Heart left ventricle (tissue), 16 donors: ENCODE results near the gene TMC5. TPM values are rescaled to one million over a fixed set of nuclear protein-coding genes. Genes with fewer than 3 reads are reported as not detected.

ENCODE experiments used
- ATAC-seq, 4 donors: fragments of 200-7000 bp; cut with Tn5 transposase; one replicate each; pipeline ENCODE4 v1.9.1; 2020 to 2022; ENCODE audit warnings: moderate library complexity in 4 of 4, mild to moderate bottlenecking in 3 of 4, moderate number of reproducible peaks in 1 of 4
- DNase-seq, 5 donors: peaks; one replicate each; pipeline ENCODE4 v3.0.0-alpha.2; 2020
- H3K27ac ChIP-seq, 12 donors: fragments of 200-600 bp; sonication (generic) in 4 of 12; one replicate each; pipeline versions ENCODE4 v1.5.0 to v1.8.0; 2016 to 2022; ENCODE audit warnings: mild to moderate bottlenecking in 2 of 12
- H3K27me3 ChIP-seq, 9 donors: fragments of 200-600 bp; sonication (generic) in 2 of 9; one replicate each; pipeline versions ENCODE4 v1.5.1 to v1.8.0; 2016 to 2022; ENCODE audit warnings: mild to moderate bottlenecking in 3 of 9
- H3K36me3 ChIP-seq, 9 donors: fragments of 200-600 bp; sonication (generic) in 2 of 9; one replicate each; pipeline versions ENCODE4 v1.5.0 to v1.8.0; 2018 to 2022; ENCODE audit warnings: mild to moderate bottlenecking in 2 of 9
- H3K4me1 ChIP-seq, 12 donors: fragments of 200-600 bp; sonication (generic) in 4 of 12; one replicate each; pipeline versions ENCODE4 v1.5.0 to v1.8.0; 2016 to 2022; ENCODE audit warnings: mild to moderate bottlenecking in 3 of 12
- H3K4me3 ChIP-seq, 12 donors: fragments of 200-600 bp; sonication (generic) in 4 of 12; one replicate each; pipeline versions ENCODE4 v1.5.0 to v1.8.0; 2017 to 2022; ENCODE audit warnings: mild to moderate bottlenecking in 9 of 12, moderate library complexity in 4 of 12
- H3K9me3 ChIP-seq, 12 donors: fragments of 200-600 bp; sonication (generic) in 4 of 12; one replicate each; pipeline versions ENCODE4 v1.5.0 to v1.8.0; 2016 to 2022; ENCODE audit warnings: mild to moderate bottlenecking in 1 of 12
- CTCF ChIP-seq, 12 donors: fragments of 200-600 bp; sonication (generic) in 4 of 12; IDR thresholded peaks; one replicate each; pipeline versions ENCODE4 v1.5.0 to v1.8.0; 2018 to 2022; ENCODE audit warnings: antibody characterized with exemption in 12 of 12, mild to moderate bottlenecking in 5 of 12
- POLR2A ChIP-seq, 2 donors: fragments of 450-650 bp; IDR thresholded peaks; one replicate each; pipeline ENCODE4 v1.6.1; 2017; ENCODE audit warnings: antibody characterized with exemption in 2 of 2, mild to moderate bottlenecking in 2 of 2, moderate library complexity in 2 of 2
- WGBS, 4 donors: extraction: QIAGEN DNeasy Blood & Tissue Kit in 2 of 4; methylation state at CpG; one replicate each; pipeline versions ENCODE4 v1.1.5 to v1.1.7; 2013 to 2018; 5-methylcytosine and 5-hydroxymethylcytosine counted together
- intact Hi-C, 10 donors: fragments of 100-400 bp; cut with DNase I; formaldehyde crosslinking; loops; one replicate each; pipeline versions ENCODE4 v1.11.1 to v1.14.2; 2022
- polyA plus RNA-seq, 2 donors: library from polyadenylated mRNA; stranded (reverse); fragments of 200-250 nt; gene quantifications; one replicate each; pipeline ENCODE4 v1.2.3, GENCODE V29; 2013
- total RNA-seq, 9 donors: library from RNA; depleted of rRNA in 2 of 9; stranded (reverse); fragments of >200 nt in 2 of 9; fragmentation: NEBNext Ultra II Directional in 3 of 9; extraction: Animal tissue kit (Norgen Biotek cat#: 25700) in 3 of 9; gene quantifications; one replicate each; pipeline versions ENCODE4 v1.1.0 to v1.2.4, GENCODE V29; 2016 to 2023
- donor health status: ischemic (EF 13 %, LVEDD 7.1; RV severe dilation, severe dysfunction).
- donor health status: healthy with polysubstance abuse.
- donor health status: DM: no; HTN: yes; CAD: no.
- donor health status: DM: no; HTN: no; CAD: no.
- donor health status: ischemic (EF 25% LVEDD 6.9; RV normal size, moderate dysfunction).
- donor health status: ischemic (EF 25% LVEDD 5.7; RV mildly dilated, moderate dysfunction).
- donor health status: healthy.
- donor health status: DM: yes; HTN: yes; CAD: no.
- donor health status: ischemic (EF 35%, LVEDD 5.7; RV mildly dilated, moderate dysfunction).
- donor health status: nonischemic (EF 11% LVEDD 7.7; RV severe dilation, severe dysfunction).
- donor health status: DM: yes; HTN: yes; CAD: no.
- donor health status: PGD.
- donor health status: ischemic (EF 29% LVEDD 5.4; RV normal size, mild dysfunction).
- donor health status: nonischemic (EF 23%, LVEDD 6.1; RV moderate dilation, normal function).

The TMC5 gene
- total and polyA plus RNA-seq, 11 donors: 1.8 TPM; not detected in 10

- Histone ChIP-seq H3K27ac (no peak overlapping the region), H3K27me3 (no peaks in the 10 kb centered on the region), H3K36me3 (peaks cover 2 to 91% (median 77%) of the 10 kb centered on the region in 9 donors), H3K4me1 (no peaks in the 10 kb centered on the region), H3K9me3 (no peaks in the 10 kb centered on the region), H3K4me3 (no peak overlapping the region)
- WGBS, 4 donors: 92 to 99% (median 97%) methylated on average over 3 of the region's 3 CpGs
- no peak for TF ChIP-seq CTCF (IDR thresholded peaks at IDR 0.05)
- no peak for TF ChIP-seq POLR2A (IDR thresholded peaks at IDR 0.05)
- ATAC-seq: no peak
- intact Hi-C loops: no loop called here
- DNase-seq: no peak
Measured at GRCh38 chr16:19548144-19548543, 130.5 kb downstream of the TMC5 start.

Other genes starting within 250 kb of the TMC5 start
- gene SYT17, start 249.6 kb upstream of the TMC5 start, total RNA-seq: 1 to 10 TPM in 3 of 9 donors, under 1 TPM in 6; 0.23 to 5.2 (median 0.76) TPM
- under 1 TPM; 0.38 to 0.53 TPM for gene SYT17, start 249.6 kb upstream of the TMC5 start, polyA plus RNA-seq
- not detected for gene CLEC19A, start 132.2 kb upstream of the TMC5 start, total RNA-seq
- not detected for gene CLEC19A, start 132.2 kb upstream of the TMC5 start, polyA plus RNA-seq
- gene GDE1, start 104.2 kb downstream of the TMC5 start, total RNA-seq: 100 to 1,000 TPM in 5 of 9 donors, 10 to 100 TPM in 4; 77.7 to 134 (median 109) TPM
- 10 to 100 TPM; 53.3 to 80.9 TPM for gene GDE1, start 104.2 kb downstream of the TMC5 start, polyA plus RNA-seq
- 10 to 100 TPM in 3 of 9 donors, 1 to 10 TPM in 6; 5.6 to 13.5 (median 8.7) TPM for gene CCP110, start 106.1 kb downstream of the TMC5 start, total RNA-seq
- gene CCP110, start 106.1 kb downstream of the TMC5 start, polyA plus RNA-seq: 1 to 10 TPM; 3.1 to 5.3 TPM
- 10 to 100 TPM; 20.6 to 47.3 (median 27.0) TPM for gene VPS35L, start 137.8 kb downstream of the TMC5 start, total RNA-seq
- 10 to 100 TPM; 13.7 to 17.8 TPM for gene VPS35L, start 137.8 kb downstream of the TMC5 start, polyA plus RNA-seq